Kidney epithelial cell (primary cell): ENCODE results near the gene PAQR3. TPM values are rescaled to one million over a fixed set of nuclear protein-coding genes. Genes with fewer than 3 reads are reported as not detected.

ENCODE experiments used
- DNase-seq: peaks from one replicate; pipeline ENCODE4 v3.0.0-alpha.2; 2010; ENCODE audit warnings: low read depth
- H3K27me3 ChIP-seq: 2 replicates; pipeline ENCODE4 v1.6.0; 2011; ENCODE audit warnings: low read length; ENCODE audit not compliant: control insufficient read depth, insufficient read depth
- H3K36me3 ChIP-seq: 2 replicates; pipeline ENCODE4 v1.5.1; 2011; ENCODE audit warnings: low read length; ENCODE audit not compliant: control insufficient read depth, insufficient read depth
- H3K4me3 ChIP-seq: 2 replicates; pipeline ENCODE4 v1.5.1; 2011; ENCODE audit warnings: low read depth, mild to moderate bottlenecking, control low read depth, low read length
- total RNA-seq: library from RNA; depleted of rRNA; stranded (reverse); fragments of >200 nt; gene quantifications from 2 replicates; pipeline ENCODE4 v1.2.3, GENCODE V29; 2015
- TF ChIP-seq, protein P1 (sequence below): IDR thresholded peaks from 2 replicates; pipeline ENCODE4 v1.5.1; 2011; ENCODE audit warnings: mild to moderate bottlenecking, moderate library complexity, low read length, control low read depth, inconsistent platforms; ENCODE audit not compliant: insufficient read depth, poor library complexity, severe bottlenecking

Gene PAQR3
- total RNA-seq, 1 donor from 2014 or later: 79.0 TPM

- Histone ChIP-seq H3K27me3 (no peaks in the 10 kb centered on the region), H3K36me3 (no peaks in the 10 kb centered on the region), H3K4me3 (no peak overlapping the region)
- DNase-seq: no peak
- TF ChIP-seq, protein P1, sequence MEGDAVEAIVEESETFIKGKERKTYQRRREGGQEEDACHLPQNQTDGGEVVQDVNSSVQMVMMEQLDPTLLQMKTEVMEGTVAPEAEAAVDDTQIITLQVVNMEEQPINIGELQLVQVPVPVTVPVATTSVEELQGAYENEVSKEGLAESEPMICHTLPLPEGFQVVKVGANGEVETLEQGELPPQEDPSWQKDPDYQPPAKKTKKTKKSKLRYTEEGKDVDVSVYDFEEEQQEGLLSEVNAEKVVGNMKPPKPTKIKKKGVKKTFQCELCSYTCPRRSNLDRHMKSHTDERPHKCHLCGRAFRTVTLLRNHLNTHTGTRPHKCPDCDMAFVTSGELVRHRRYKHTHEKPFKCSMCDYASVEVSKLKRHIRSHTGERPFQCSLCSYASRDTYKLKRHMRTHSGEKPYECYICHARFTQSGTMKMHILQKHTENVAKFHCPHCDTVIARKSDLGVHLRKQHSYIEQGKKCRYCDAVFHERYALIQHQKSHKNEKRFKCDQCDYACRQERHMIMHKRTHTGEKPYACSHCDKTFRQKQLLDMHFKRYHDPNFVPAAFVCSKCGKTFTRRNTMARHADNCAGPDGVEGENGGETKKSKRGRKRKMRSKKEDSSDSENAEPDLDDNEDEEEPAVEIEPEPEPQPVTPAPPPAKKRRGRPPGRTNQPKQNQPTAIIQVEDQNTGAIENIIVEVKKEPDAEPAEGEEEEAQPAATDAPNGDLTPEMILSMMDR: no peak
Measured at GRCh38 chr4:78863991-78864390, 75.2 kb downstream of the PAQR3 start.

DNA sequence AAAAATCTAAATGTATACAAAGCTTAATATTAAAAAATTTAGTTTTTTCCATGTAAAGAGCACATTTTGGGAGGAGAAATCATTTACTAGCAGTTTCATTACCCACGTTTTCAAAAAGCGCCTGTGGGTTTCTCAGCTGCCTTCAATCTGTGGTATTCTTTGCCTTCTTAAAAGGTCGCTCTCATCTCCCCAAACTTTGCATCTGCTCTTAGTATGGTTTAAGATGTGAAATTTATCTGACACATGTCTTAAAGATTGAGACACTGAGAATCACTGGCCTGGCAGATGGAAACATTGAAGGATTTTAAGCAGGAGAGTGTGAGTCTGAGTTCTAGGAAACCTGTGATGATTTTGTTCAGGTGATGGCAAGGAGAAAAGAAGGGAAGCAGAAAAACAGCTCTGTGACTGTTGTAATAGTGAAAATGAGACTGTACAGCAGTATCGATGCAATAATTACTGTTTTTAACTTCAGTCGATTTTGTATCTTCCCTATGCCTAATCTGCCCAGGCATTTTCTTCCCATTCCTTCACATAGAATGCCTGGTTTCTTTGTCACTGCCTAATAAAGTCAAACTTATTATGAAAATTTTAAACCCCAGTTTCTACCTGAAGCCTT, 75.9 kb downstream of the PAQR3 start:
- Histone ChIP-seq H3K4me3 (no peak overlapping the region), H3K36me3 (no peaks in the 10 kb centered on the region), H3K27me3 (no peaks in the 10 kb centered on the region)
- TF ChIP-seq, protein P1: no peak
- DNase-seq: no peak

- TF ChIP-seq, protein P1: no peak
- H3K4me3 ChIP-seq: no peak overlapping the region
- no peaks in the 10 kb centered on the region for H3K36me3 ChIP-seq
- no peaks in the 10 kb centered on the region for H3K27me3 ChIP-seq
- DNase-seq: no peak
Measured at GRCh38 chr4:78862314-78862737, 76.9 kb downstream of the PAQR3 start.

Other genes with a start within 250 kb of the PAQR3 start
- gene BMP2K, start 163.1 kb downstream of the PAQR3 start, total RNA-seq: 25.2 and 30.9 TPM in 2 replicates